ENCODE data around the gene ERP44.
A peak's percentile ranks its signal among the peaks of the same experiment; 100 is the strongest.

The ERP44 gene

DNA sequence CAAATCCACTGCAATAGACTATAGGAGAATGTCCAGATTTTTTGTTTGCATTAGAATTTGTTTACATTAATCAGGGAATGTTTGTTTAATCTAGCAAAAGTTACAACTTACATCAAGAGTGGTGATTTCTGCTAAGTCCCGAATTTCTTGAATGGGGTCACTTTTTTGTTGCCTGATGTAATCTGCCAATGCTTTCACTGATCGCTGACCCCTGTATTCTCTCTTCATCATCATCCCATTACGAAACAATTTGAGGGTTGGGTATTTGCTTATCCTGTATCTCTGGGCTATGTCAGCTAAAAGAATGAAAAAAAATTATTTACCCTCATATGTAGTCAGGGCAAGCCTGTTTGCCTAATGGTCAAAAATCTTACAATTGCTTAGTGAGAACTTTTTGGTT, 76.9 kb downstream of the ERP44 start:
- Histone ChIP-seq H3K27me3 (replicated peaks in 2 of 5; ENCODE audit: control insufficient read depth in 4 of 5, insufficient read depth in 5 of 5, low read length in 4 of 5) (no peaks in the 10 kb centered on the region), H3K4me3 (ENCODE audit: control insufficient read depth in 1 of 7, extremely low read depth in 1 of 7, insufficient read depth in 4 of 7, low read depth in 2 of 7, low read length in 6 of 7) (no peak overlapping the region), H3K4me1 (ENCODE audit: control extremely low read depth in 1 of 4, control insufficient read depth in 4 of 4, insufficient read depth in 4 of 4, low read length in 3 of 4) (no peaks in the 10 kb centered on the region), H3K36me3 (ENCODE audit: control insufficient read depth in 4 of 4, insufficient read depth in 4 of 4, low read length in 3 of 4) (peaks cover 4 to 16% (median 12%) of the 10 kb centered on the region in 4 experiments), H3K27ac (ENCODE audit: insufficient read depth in 1 of 2, low read depth in 1 of 2, low read length in 2 of 2, poor library complexity in 1 of 2, severe bottlenecking in 2 of 2) (no peak overlapping the region), H3K9me3 (ENCODE audit: control extremely low read depth in 1 of 5, control insufficient read depth in 4 of 5, insufficient read depth in 2 of 5, low read depth in 1 of 5, low read length in 4 of 5) (peaks cover 0 to 4% (median 0%) of the 10 kb centered on the region in 5 experiments)
- POLR2A ChIA-PET: no interaction called here
- DNase-seq: no peak
- 100% methylated on average over 2 of the region's 3 CpGs for WGBS (ENCODE audit: insufficient coverage)
- CTCF ChIA-PET: interaction anchor here (0.6 to 1.5 kb wide), 2 partner anchors 8 to 790 kb away, joined by 3 read pairs; no protein-coding TSS in a partner anchor

DNA sequence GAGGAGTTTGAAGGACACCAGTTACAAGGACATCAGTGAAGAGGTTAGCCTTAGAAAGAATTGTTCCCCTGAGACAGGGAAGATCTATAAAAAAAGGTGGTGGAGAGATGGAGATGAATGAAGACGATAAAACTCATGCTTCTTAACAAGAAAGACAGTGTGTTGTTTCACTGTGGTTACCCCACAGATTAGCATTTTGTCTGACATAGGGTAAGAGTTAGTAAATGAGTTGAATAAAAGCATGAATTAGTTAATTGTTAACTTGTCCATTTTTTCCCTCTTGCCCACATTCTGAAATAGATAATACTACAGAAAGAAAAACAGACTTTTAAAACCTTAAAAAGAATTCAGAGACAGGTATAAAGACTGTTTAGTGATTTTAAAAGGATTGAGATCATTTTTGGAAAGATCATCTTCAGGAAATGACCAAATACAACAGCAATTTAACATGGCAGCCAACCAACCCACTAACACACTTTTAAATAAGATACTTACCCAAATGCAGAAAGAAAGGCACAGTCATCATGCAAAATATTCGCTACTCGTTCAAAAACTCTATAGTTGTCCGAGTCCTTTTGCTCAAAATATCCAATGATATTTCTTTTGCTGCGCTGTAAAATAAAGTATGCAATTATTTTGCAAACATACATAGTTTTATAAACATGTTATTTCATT, 78.5 kb downstream of the ERP44 start:
- no peaks in the 10 kb centered on the region for H3K4me1 ChIP-seq (ENCODE audit: control extremely low read depth in 1 of 4, control insufficient read depth in 4 of 4, insufficient read depth in 4 of 4, low read length in 3 of 4)
- peaks cover 0 to 4% (median 0%) of the 10 kb centered on the region in 5 experiments for H3K9me3 ChIP-seq (ENCODE audit: control extremely low read depth in 1 of 5, control insufficient read depth in 4 of 5, insufficient read depth in 2 of 5, low read depth in 1 of 5, low read length in 4 of 5)
- ChIA-PET POLR2A (no interaction called here), CTCF (no interaction called here)
- H3K4me3 ChIP-seq (ENCODE audit: control insufficient read depth in 1 of 7, extremely low read depth in 1 of 7, insufficient read depth in 4 of 7, low read depth in 2 of 7, low read length in 6 of 7): no peak overlapping the region
- no peaks in the 10 kb centered on the region for H3K27me3 ChIP-seq (replicated peaks in 2 of 5; ENCODE audit: control insufficient read depth in 4 of 5, insufficient read depth in 5 of 5, low read length in 4 of 5)
- 100% methylated on average over 1 of the region's 5 CpGs for WGBS (ENCODE audit: insufficient coverage)
- no peak overlapping the region for H3K27ac ChIP-seq (ENCODE audit: insufficient read depth in 1 of 2, low read depth in 1 of 2, low read length in 2 of 2, poor library complexity in 1 of 2, severe bottlenecking in 2 of 2)
- DNase-seq: no peak
- H3K36me3 ChIP-seq (ENCODE audit: control insufficient read depth in 4 of 4, insufficient read depth in 4 of 4, low read length in 3 of 4): peaks cover 6 to 20% (median 17%) of the 10 kb centered on the region in 4 experiments

DNA sequence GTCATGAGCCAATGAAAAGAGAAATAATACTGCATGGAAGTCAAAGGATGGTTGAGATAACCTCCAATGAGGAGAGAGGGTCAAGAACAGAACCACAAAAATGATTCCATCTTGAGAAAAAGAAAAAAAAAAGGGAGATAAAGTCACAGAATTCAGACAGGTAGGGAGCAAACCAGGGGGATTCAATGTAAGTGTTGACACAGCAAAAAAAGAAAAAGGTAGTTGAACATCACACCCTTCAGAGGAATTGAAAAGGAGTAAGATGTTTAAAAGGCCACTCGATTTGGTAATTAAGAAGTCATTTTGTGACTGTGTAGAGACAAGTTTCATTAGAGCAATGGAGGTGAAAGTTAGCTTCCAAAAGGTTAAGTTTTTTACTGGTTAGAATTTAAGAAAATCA, 79.3 kb downstream of the ERP44 start:
- 100% methylated on average over 1 of the region's 1 CpG for WGBS (ENCODE audit: insufficient coverage)
- Histone ChIP-seq H3K27me3 (replicated peaks in 2 of 5; ENCODE audit: control insufficient read depth in 4 of 5, insufficient read depth in 5 of 5, low read length in 4 of 5) (no peaks in the 10 kb centered on the region), H3K27ac (ENCODE audit: insufficient read depth in 1 of 2, low read depth in 1 of 2, low read length in 2 of 2, poor library complexity in 1 of 2, severe bottlenecking in 2 of 2) (no peak overlapping the region), H3K9me3 (ENCODE audit: control extremely low read depth in 1 of 5, control insufficient read depth in 4 of 5, insufficient read depth in 2 of 5, low read depth in 1 of 5, low read length in 4 of 5) (no peaks in the 10 kb centered on the region), H3K4me3 (ENCODE audit: control insufficient read depth in 1 of 7, extremely low read depth in 1 of 7, insufficient read depth in 4 of 7, low read depth in 2 of 7, low read length in 6 of 7) (no peak overlapping the region), H3K4me1 (ENCODE audit: control extremely low read depth in 1 of 4, control insufficient read depth in 4 of 4, insufficient read depth in 4 of 4, low read length in 3 of 4) (no peaks in the 10 kb centered on the region), H3K36me3 (ENCODE audit: control insufficient read depth in 4 of 4, insufficient read depth in 4 of 4, low read length in 3 of 4) (peaks cover 9 to 25% (median 19%) of the 10 kb centered on the region in 4 experiments)
- DNase-seq: no peak
- ChIA-PET CTCF (no interaction called here), POLR2A (no interaction called here)

DNA sequence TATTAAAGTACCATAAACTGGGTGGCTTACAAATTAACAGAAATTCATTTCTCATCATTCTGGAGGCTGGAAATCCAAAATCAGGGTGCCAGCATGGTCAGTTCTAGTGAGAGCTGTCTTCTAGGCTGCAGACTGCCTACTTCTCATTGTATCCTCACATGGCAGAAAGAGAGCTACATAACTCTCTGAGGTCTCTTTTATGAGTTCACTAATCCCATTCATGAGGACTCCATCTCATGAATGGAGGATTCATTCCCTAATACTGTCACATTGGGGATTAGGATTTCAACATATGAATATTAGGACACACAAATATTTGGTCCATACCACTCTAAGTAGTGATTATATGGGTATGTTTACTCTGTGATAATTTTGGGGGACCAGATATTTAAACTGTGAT, 84.0 kb downstream of the ERP44 start:
- Histone ChIP-seq H3K4me3 (ENCODE audit: control insufficient read depth in 1 of 7, extremely low read depth in 1 of 7, insufficient read depth in 4 of 7, low read depth in 2 of 7, low read length in 6 of 7) (no peak overlapping the region), H3K9me3 (ENCODE audit: control extremely low read depth in 1 of 5, control insufficient read depth in 4 of 5, insufficient read depth in 2 of 5, low read depth in 1 of 5, low read length in 4 of 5) (peaks cover 0 to 4% (median 0%) of the 10 kb centered on the region in 5 experiments), H3K27ac (ENCODE audit: insufficient read depth in 1 of 2, low read depth in 1 of 2, low read length in 2 of 2, poor library complexity in 1 of 2, severe bottlenecking in 2 of 2) (no peak overlapping the region), H3K27me3 (replicated peaks in 2 of 5; ENCODE audit: control insufficient read depth in 4 of 5, insufficient read depth in 5 of 5, low read length in 4 of 5) (no peaks in the 10 kb centered on the region), H3K36me3 (ENCODE audit: control insufficient read depth in 4 of 4, insufficient read depth in 4 of 4, low read length in 3 of 4) (peaks cover 9 to 22% (median 21%) of the 10 kb centered on the region in 4 experiments), H3K4me1 (ENCODE audit: control extremely low read depth in 1 of 4, control insufficient read depth in 4 of 4, insufficient read depth in 4 of 4, low read length in 3 of 4) (no peaks in the 10 kb centered on the region)
- ChIA-PET POLR2A (no interaction called here), CTCF (interaction anchor here (1.3 to 1.8 kb wide), 3 partner anchors 309 to 830 kb away, joined by 3 to 8 read pairs (median 5); no protein-coding TSS in a partner anchor)
- DNase-seq: no peak

DNA sequence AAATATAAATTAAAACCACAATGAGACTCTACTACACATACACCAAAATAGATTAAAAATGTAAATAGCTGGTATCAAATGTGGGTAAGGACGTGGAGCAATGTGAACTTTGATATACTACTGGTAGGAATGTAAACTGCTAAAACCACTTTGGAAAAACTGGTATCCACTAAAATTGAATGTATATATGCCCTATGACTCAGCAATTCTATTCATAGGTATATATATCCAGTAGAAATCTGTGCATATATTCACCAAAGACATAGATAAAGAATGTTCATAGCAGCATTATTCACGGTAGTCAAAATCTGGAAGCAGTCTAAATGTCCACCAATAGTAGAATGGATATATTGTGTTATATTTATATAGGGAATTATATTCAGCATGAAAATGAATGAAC, 85.2 kb downstream of the ERP44 start:
- ChIA-PET CTCF (interaction anchor here (0.9 to 1.8 kb wide), 5 partner anchors 9 to 831 kb away, joined by 3 to 8 read pairs (median 3); no protein-coding TSS in a partner anchor), POLR2A (no interaction called here)
- WGBS (ENCODE audit: insufficient coverage): no CpG with 5 or more reads among the region's 2 CpGs
- Histone ChIP-seq H3K4me3 (ENCODE audit: control insufficient read depth in 1 of 7, extremely low read depth in 1 of 7, insufficient read depth in 4 of 7, low read depth in 2 of 7, low read length in 6 of 7) (no peak overlapping the region), H3K9me3 (ENCODE audit: control extremely low read depth in 1 of 5, control insufficient read depth in 4 of 5, insufficient read depth in 2 of 5, low read depth in 1 of 5, low read length in 4 of 5) (peaks cover 0 to 4% (median 0%) of the 10 kb centered on the region in 5 experiments), H3K36me3 (ENCODE audit: control insufficient read depth in 4 of 4, insufficient read depth in 4 of 4, low read length in 3 of 4) (peaks cover 9 to 22% (median 19%) of the 10 kb centered on the region in 4 experiments), H3K27ac (ENCODE audit: insufficient read depth in 1 of 2, low read depth in 1 of 2, low read length in 2 of 2, poor library complexity in 1 of 2, severe bottlenecking in 2 of 2) (no peak overlapping the region), H3K4me1 (ENCODE audit: control extremely low read depth in 1 of 4, control insufficient read depth in 4 of 4, insufficient read depth in 4 of 4, low read length in 3 of 4) (no peaks in the 10 kb centered on the region), H3K27me3 (replicated peaks in 2 of 5; ENCODE audit: control insufficient read depth in 4 of 5, insufficient read depth in 5 of 5, low read length in 4 of 5) (no peaks in the 10 kb centered on the region)
- no peak for DNase-seq

DNA sequence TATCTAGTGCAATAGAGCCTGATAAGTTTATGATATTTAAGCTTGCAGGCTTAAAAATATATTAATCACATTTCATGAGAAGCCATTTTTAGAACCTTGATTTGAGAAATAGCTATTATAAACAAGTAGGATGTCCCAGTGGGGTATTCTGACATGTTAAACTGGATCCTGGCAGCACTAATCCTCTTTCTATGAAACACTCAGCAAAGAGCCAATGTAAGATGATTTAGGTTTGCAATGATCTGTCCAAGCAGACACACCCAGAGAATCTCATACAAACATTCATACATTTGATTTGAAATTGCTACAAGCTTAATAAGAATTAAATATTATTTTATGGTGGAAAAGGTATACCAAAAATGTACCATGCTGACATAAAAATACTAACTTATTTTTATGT, 86.5 kb downstream of the ERP44 start:
- ChIA-PET POLR2A (no interaction called here), CTCF (interaction anchor here (1.0 to 2.4 kb wide), 4 partner anchors 55 to 830 kb away, joined by 3 to 7 read pairs (median 3); no protein-coding TSS in a partner anchor)
- H3K4me3 ChIP-seq (ENCODE audit: control insufficient read depth in 1 of 7, extremely low read depth in 1 of 7, insufficient read depth in 4 of 7, low read depth in 2 of 7, low read length in 6 of 7): no peak overlapping the region
- no peak for DNase-seq
- H3K27ac ChIP-seq (ENCODE audit: insufficient read depth in 1 of 2, low read depth in 1 of 2, low read length in 2 of 2, poor library complexity in 1 of 2, severe bottlenecking in 2 of 2): no peak overlapping the region
- H3K36me3 ChIP-seq (ENCODE audit: control insufficient read depth in 4 of 4, insufficient read depth in 4 of 4, low read length in 3 of 4): peaks cover 5 to 27% (median 20%) of the 10 kb centered on the region in 4 experiments
- no peaks in the 10 kb centered on the region for H3K4me1 ChIP-seq (ENCODE audit: control extremely low read depth in 1 of 4, control insufficient read depth in 4 of 4, insufficient read depth in 4 of 4, low read length in 3 of 4)
- peaks cover 0 to 4% (median 0%) of the 10 kb centered on the region in 5 experiments for H3K9me3 ChIP-seq (ENCODE audit: control extremely low read depth in 1 of 5, control insufficient read depth in 4 of 5, insufficient read depth in 2 of 5, low read depth in 1 of 5, low read length in 4 of 5)
- H3K27me3 ChIP-seq (replicated peaks in 2 of 5; ENCODE audit: control insufficient read depth in 4 of 5, insufficient read depth in 5 of 5, low read length in 4 of 5): no peaks in the 10 kb centered on the region

DNA sequence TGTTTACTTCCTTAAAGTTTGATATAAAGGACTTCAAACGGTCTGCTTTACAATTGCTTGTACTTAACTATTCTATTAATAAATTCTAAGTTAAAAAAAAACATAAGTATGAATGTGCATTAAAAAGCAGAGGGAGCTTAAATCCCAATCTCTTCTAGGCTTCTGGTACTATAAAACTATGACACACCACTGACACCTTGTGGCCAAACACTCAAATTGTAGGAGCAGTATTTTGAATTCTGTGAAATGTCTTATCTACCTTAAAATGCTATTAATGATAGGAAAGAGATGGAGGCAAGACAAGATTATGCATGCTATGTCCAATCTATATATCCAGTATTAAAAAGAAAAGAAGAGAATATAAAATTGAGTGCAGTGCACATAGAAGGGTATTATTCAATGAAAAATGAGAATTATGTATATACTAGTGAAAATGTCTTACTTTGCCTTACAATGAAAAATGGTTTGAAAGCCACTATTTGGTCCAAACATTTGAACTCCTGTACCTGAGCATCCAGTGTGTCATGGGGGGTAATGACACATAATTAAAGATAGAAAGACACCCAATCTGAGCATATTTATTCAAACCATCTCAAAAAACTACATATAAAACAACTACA, 87.6 kb downstream of the ERP44 start:
- H3K27ac ChIP-seq (ENCODE audit: insufficient read depth in 1 of 2, low read depth in 1 of 2, low read length in 2 of 2, poor library complexity in 1 of 2, severe bottlenecking in 2 of 2): no peak overlapping the region
- peak; percentile 78 to 89 (median 85) for DNase-seq
- ChIA-PET CTCF (interaction anchor here (0.9 to 2.4 kb wide), 8 partner anchors 187 to 827 kb away, joined by 3 to 7 read pairs (median 3); no protein-coding TSS in a partner anchor), POLR2A (no interaction called here)
- peaks cover 5 to 27% (median 19%) of the 10 kb centered on the region in 4 experiments for H3K36me3 ChIP-seq (ENCODE audit: control insufficient read depth in 4 of 4, insufficient read depth in 4 of 4, low read length in 3 of 4)
- H3K27me3 ChIP-seq (replicated peaks in 2 of 5; ENCODE audit: control insufficient read depth in 4 of 5, insufficient read depth in 5 of 5, low read length in 4 of 5): no peaks in the 10 kb centered on the region
- WGBS (ENCODE audit: insufficient coverage): no CpG with 5 or more reads among the region's 1 CpG
- H3K4me1 ChIP-seq (ENCODE audit: control extremely low read depth in 1 of 4, control insufficient read depth in 4 of 4, insufficient read depth in 4 of 4, low read length in 3 of 4): no peaks in the 10 kb centered on the region
- no peak overlapping the region for H3K4me3 ChIP-seq (ENCODE audit: control insufficient read depth in 1 of 7, extremely low read depth in 1 of 7, insufficient read depth in 4 of 7, low read depth in 2 of 7, low read length in 6 of 7)
- H3K9me3 ChIP-seq (ENCODE audit: control extremely low read depth in 1 of 5, control insufficient read depth in 4 of 5, insufficient read depth in 2 of 5, low read depth in 1 of 5, low read length in 4 of 5): peaks cover 0 to 4% (median 0%) of the 10 kb centered on the region in 5 experiments
